Endometrial microvascular endothelial cells (primary cell): ENCODE results near the gene EXOSC2. TPM values are rescaled to one million over a fixed set of nuclear protein-coding genes. Genes with fewer than 3 reads are reported as not detected.

Experiments used
- in situ Hi-C: cut with HindIII; loops from 2 replicates; pipeline ENCODE4 v1.10.0; 2017; ENCODE audit warnings: low sequenced_read_pairs, low pct_unique_long_range_greater_than_20kb; ENCODE audit errors: inconsistent ontology term
- total RNA-seq: library from RNA; depleted of rRNA; stranded (reverse); fragments of >200 nt; gene quantifications from one replicate; pipeline ENCODE4 v1.2.3, GENCODE V29; 2015; ENCODE audit errors: inconsistent ontology term

EXOSC2 gene, protein sequence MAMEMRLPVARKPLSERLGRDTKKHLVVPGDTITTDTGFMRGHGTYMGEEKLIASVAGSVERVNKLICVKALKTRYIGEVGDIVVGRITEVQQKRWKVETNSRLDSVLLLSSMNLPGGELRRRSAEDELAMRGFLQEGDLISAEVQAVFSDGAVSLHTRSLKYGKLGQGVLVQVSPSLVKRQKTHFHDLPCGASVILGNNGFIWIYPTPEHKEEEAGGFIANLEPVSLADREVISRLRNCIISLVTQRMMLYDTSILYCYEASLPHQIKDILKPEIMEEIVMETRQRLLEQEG
- 39.8 TPM for total RNA-seq

- in situ Hi-C loops, result no loop called here
Observed at GRCh38 chr9:130693426-130694191, at the start of gene EXOSC2. TSS of gene EXOSC2 (plus strand) at chr9:130693780. CDS start at chr9:130693792, 12 bp downstream.

GRCh38 chr9:130651221-130651620 is 42.4 kb upstream of the EXOSC2 start:
- in situ Hi-C loops, result no loop called here

GRCh38 chr9:130651752-130652151 is 41.8 kb upstream of the EXOSC2 start:
- in situ Hi-C loops, result no loop called here

- in situ Hi-C loops, result no loop called here
Observed at GRCh38 chr9:130654879-130655278, 38.7 kb upstream of the EXOSC2 start.

GRCh38 chr9:130658893-130659698 is 34.5 kb upstream of the EXOSC2 start:
- in situ Hi-C loops, result no loop called here

GRCh38 chr9:130659699-130660248 is 33.8 kb upstream of the EXOSC2 start:
- in situ Hi-C loops, result no loop called here

- in situ Hi-C loops, result no loop called here
Observed at GRCh38 chr9:130660326-130660682, 33.3 kb upstream of the EXOSC2 start.

DNA sequence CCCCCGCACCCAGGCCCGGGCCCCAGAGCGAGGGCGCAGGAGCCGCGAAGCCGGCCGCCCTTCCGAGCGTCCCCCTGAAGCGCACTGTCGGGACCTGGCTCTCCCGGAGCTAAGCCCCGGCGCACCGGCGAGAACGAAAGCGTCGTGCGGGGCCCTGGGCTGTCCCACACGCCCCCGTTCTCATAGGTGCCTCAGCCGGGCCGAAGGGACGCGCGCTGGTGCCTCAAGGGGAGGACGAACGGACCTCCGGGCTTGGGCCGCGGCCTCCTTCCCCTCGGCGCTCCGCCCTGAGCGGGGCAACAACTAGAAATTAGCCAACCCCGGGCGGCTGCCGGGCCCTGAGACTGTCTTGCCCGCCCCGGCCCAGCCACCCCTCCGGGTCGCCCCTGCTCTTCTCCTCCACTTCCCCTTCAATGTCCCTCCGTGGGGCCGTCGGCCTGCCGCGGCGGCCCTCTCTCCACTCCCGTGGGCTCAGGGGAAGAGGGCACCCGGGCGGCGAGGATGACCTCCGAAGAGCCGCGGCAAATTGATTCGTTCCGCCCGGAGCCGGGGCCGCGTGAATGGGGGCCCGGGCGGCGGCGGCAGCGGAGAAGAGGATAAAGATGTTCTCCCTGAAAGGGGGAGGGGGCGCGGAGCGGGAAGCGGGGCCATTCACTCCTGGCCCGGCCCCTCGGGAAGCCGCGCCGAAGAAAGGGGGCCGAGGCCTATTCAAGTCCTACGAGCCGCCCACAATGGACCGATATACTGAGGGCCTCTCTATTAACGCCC is 32.7 kb upstream of the EXOSC2 start:
- in situ Hi-C loops, result no loop called here

GRCh38 chr9:130661451-130662098 is 32.0 kb upstream of the EXOSC2 start:
- in situ Hi-C loops, result no loop called here

GRCh38 chr9:130662099-130662969 is 31.2 kb upstream of the EXOSC2 start:
- in situ Hi-C loops, result no loop called here

DNA sequence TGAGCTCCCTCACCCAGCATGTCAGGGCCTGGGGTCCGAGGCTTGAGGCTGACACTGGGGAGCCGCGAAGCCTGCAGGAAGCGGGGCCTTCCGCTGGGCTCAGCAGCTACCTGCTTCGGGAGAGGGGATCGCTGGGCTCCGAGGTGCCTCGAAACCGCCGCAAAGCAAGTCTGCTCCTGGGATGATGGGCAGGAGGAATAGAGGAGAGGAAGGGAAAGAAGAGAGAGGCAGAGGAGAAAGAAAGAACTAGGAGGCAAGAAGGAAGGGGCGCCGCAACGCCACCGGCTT is 30.7 kb upstream of the EXOSC2 start:
- in situ Hi-C loops, result no loop called here

DNA sequence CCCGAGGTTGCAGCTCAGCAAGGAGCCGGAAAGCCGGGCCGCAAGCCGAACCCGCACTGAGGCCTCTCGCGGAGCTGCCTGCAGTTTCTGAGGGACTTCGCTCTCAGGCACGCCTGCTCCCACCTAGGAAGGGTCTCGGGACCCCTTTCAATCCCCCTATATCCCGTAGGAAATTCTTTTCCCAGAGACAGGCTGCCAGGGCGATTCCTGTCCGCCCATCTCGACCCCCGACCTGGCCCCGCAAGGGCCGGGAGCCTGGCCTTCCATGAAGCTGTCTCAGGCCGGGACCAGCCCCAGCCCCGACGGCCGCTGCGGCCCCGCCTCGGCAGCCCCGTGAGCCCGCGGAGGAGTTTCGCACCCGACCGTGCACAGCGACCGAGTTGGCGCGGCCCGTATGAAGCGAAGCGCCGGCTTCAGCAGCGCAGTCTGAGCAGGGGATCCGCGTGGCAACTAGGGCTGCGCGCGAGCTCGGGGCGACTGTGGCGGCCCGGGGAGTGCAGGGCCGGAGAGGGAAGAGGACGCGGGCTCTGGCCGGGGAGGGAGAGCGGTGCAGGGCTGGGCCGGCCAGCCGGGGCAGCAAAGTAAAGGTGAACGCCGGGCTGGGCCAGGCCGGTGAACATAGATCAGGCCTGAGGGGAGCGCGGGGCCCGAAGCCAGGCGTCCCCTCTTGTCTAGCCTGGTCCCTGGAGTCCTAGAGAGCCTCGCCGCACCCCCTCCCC is 30.2 kb upstream of the EXOSC2 start:
- in situ Hi-C loops, result no loop called here

DNA sequence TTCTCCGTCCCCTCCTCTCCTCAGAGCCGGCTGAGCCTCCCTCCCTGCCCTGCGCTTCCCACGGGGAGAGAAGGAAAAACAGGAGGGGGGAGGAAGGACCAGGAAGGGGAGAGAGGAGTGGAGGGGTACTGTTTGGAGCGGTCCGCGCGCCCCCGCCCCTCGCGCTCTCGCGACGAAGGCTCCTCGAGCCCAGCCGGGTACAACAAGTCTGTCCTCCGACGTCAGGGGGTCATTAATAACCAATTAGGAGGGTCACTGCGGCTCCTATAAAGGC is 29.7 kb upstream of the EXOSC2 start:
- in situ Hi-C loops, result no loop called here

GRCh38 chr9:130664251-130665028 is 29.1 kb upstream of the EXOSC2 start, which contains the start of gene PRDM12:
TSS of gene PRDM12 (plus strand) at chr9:130664594. CDS start at chr9:130664654, 60 bp downstream.
- in situ Hi-C loops, result no loop called here

DNA sequence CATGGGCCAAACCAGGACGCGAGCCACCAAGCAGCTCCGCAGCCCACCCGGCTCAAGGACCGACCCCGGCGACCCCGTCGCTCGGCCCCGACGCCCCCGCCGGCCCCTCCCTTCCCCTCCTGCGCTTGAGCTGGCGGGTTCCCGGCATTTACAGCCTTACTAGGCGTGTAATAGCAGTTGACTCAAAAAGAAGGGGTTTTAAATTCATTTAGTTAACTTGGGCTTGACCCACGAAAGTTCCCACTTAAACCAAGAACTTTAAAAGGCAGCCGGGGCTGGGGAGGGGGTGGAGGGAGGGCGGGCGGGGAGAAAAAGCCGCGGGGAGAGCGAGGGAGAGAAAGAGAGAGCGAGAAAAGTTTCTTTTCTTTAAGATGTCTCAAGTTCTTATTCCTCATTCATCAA is 28.6 kb upstream of the EXOSC2 start:
- in situ Hi-C loops, result no loop called here
